GM18502 (cell line): ENCODE results near the gene IGSF8.
A peak's percentile ranks its signal among the peaks of the same experiment; 100 is the strongest.
"Not testable (repeated sequence)": the region's sequence is repeated elsewhere in the genome, so short reads cannot be mapped to it uniquely, and the experiment has no call there.

Experiments used
- ATAC-seq: cut with Tn5 transposase; IDR thresholded peaks from one replicate; pipeline ENCODE4 v1.9.1; 2021; ENCODE audit warnings: mild to moderate bottlenecking; ENCODE audit not compliant: unreplicated experiment, poor library complexity

IGSF8 gene

GRCh38 chr1:160074865-160075264 lies 23.6 kb downstream of the IGSF8 start:
- no peak for ATAC-seq

GRCh38 chr1:160071289-160071688 lies 27.1 kb downstream of the IGSF8 start:
- no peak for ATAC-seq

GRCh38 chr1:160070243-160071163 lies 27.9 kb downstream of the IGSF8 start:
- ATAC-seq, result peak; percentile 58

- ATAC-seq, result no peak
Measured at GRCh38 chr1:160069460-160070231, 28.8 kb downstream of the IGSF8 start, which contains the start of gene KCNJ10. KCNJ10 (minus strand) TSS chr1:160070160; CDS start chr1:160042532, 27,628 bp downstream.

- no peak for ATAC-seq
Measured at GRCh38 chr1:160068225-160068624, 30.2 kb downstream of the IGSF8 start.

GRCh38 chr1:160066829-160067745 lies 31.3 kb downstream of the IGSF8 start:
- ATAC-seq, result no peak

- no peak for ATAC-seq
Measured at GRCh38 chr1:160064746-160065145, 33.7 kb downstream of the IGSF8 start.

- no peak for ATAC-seq
Measured at GRCh38 chr1:160064164-160064563, 34.3 kb downstream of the IGSF8 start.

GRCh38 chr1:160063176-160063575 lies 35.2 kb downstream of the IGSF8 start:
- ATAC-seq, result no peak

- no peak for ATAC-seq
Measured at GRCh38 chr1:160062230-160062532, 36.2 kb downstream of the IGSF8 start.

- no peak for ATAC-seq
Measured at GRCh38 chr1:160061369-160062229, 36.8 kb downstream of the IGSF8 start.

- no peak for ATAC-seq
Measured at GRCh38 chr1:160058087-160058486, 40.3 kb downstream of the IGSF8 start.

- no peak for ATAC-seq
Measured at GRCh38 chr1:160056648-160057169, 41.7 kb downstream of the IGSF8 start.

- no peak for ATAC-seq
Measured at GRCh38 chr1:160053548-160054365, 44.7 kb downstream of the IGSF8 start.

GRCh38 chr1:160052936-160053335 lies 45.5 kb downstream of the IGSF8 start:
- ATAC-seq, result no peak

- no peak for ATAC-seq
Measured at GRCh38 chr1:160050619-160051018, 47.8 kb downstream of the IGSF8 start.

GRCh38 chr1:160050182-160050581 lies 48.2 kb downstream of the IGSF8 start:
- not testable (repeated sequence) for ATAC-seq

GRCh38 chr1:160049101-160049500 lies 49.3 kb downstream of the IGSF8 start:
- no peak for ATAC-seq
